Activated B cell treated with CpG ODN at 0.5 μM for 24 hours (primary cell): ENCODE data around the gene GBX2. TPM values are rescaled to one million over a fixed set of nuclear protein-coding genes. Genes with fewer than 3 reads are reported as not detected.

ENCODE experiments used
- ATAC-seq: fragments of 200-7000 bp; cut with Tn5 transposase; one replicate; pipeline ENCODE4 v1.10.0; 2021; ENCODE audit warnings: low read depth, mild to moderate bottlenecking, moderate library complexity
- CTCF ChIA-PET: fragments of 350-600 bp; sonication (Branson Sonifier 250); formaldehyde crosslinking; loops from one replicate; lab custom pipeline; 2021; ENCODE audit warnings: antibody characterized with exemption; lab: Charles Lee
- POLR2A ChIA-PET: fragments of 350-600 bp; sonication (Branson Sonifier 250); formaldehyde crosslinking; loops from one replicate; lab custom pipeline; 2021; ENCODE audit warnings: antibody characterized with exemption; lab: Charles Lee
- DNase-seq: peaks from one replicate; pipeline ENCODE4 v3.0.0; 2022
- H3K27ac Mint-ChIP-seq: one replicate; pipeline ENCODE4 v1.8.0; 2020; ENCODE audit warnings: mixed read lengths
- H3K27me3 Mint-ChIP-seq: one replicate; pipeline ENCODE4 v1.8.0; 2021; ENCODE audit warnings: mixed read lengths
- H3K36me3 Mint-ChIP-seq: one replicate; pipeline ENCODE4 v1.8.0; 2021; ENCODE audit warnings: low read depth, mixed read lengths
- H3K4me1 Mint-ChIP-seq: one replicate; pipeline ENCODE4 v1.8.0; 2021; ENCODE audit warnings: mixed read lengths
- H3K4me3 Mint-ChIP-seq: one replicate; pipeline ENCODE4 v1.8.0; 2020; ENCODE audit warnings: mild to moderate bottlenecking, mixed read lengths
- H3K9me3 Mint-ChIP-seq: one replicate; pipeline ENCODE4 v1.8.0; 2020; ENCODE audit warnings: mixed read lengths
- intact Hi-C: fragments of 100-400 bp; cut with micrococcal nuclease; formaldehyde crosslinking; loops from one replicate; pipeline ENCODE4 v1.15.1; 2024
- total RNA-seq: library from RNA; stranded (reverse); gene quantifications from 2 replicates; pipeline ENCODE4 v1.2.3, GENCODE V29; 2022
- TF ChIP-seq, protein P1 (sequence below): fragments of 200-600 bp; IDR thresholded peaks from one replicate; pipeline ENCODE4 v1.8.0; 2022; ENCODE audit warnings: antibody characterized with exemption, mild to moderate bottlenecking

The GBX2 gene
- total RNA-seq, 1 donor from 2014 or later: not detected

DNA sequence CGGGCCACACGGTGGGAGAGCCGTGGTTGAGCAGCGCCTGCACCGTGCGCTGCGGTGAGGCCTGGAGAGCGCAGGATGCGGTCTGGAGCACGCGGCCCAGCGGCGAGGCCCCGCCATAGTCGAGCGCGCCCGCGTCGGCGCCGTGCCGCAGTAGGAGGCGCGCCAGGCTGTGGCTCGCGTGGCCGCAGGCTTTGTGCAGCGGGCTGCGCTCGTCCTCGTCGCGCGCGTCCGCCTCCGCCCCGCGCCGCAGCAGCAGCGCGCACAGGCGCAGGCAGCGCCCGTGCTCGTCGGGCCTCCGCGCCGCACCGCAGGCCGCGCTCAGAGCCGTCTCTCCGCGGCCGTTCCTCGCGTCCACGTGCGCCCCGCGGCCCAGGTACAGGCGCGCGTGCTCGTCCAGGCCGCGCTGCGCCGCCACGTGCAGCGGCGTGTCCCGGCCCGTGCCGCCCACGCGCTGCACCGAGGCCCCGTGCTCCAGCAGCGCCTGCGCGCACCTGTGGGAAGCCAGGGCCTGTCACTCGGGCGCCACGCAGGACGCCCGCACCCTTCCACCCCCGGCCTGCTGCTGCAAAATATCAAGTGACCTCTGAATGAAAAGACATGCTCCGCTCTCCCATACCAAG, 46.3 kb upstream of the GBX2 start:
- TF ChIP-seq, protein P1, sequence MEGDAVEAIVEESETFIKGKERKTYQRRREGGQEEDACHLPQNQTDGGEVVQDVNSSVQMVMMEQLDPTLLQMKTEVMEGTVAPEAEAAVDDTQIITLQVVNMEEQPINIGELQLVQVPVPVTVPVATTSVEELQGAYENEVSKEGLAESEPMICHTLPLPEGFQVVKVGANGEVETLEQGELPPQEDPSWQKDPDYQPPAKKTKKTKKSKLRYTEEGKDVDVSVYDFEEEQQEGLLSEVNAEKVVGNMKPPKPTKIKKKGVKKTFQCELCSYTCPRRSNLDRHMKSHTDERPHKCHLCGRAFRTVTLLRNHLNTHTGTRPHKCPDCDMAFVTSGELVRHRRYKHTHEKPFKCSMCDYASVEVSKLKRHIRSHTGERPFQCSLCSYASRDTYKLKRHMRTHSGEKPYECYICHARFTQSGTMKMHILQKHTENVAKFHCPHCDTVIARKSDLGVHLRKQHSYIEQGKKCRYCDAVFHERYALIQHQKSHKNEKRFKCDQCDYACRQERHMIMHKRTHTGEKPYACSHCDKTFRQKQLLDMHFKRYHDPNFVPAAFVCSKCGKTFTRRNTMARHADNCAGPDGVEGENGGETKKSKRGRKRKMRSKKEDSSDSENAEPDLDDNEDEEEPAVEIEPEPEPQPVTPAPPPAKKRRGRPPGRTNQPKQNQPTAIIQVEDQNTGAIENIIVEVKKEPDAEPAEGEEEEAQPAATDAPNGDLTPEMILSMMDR: no peak
- Mint-ChIP-seq H3K9me3 (no peaks in the 10 kb centered on the region), H3K4me1 (no peaks in the 10 kb centered on the region), H3K36me3 (no peaks in the 10 kb centered on the region), H3K27ac (no peak overlapping the region), H3K4me3 (no peak overlapping the region), H3K27me3 (peaks cover 12% of the 10 kb centered on the region)
- DNase-seq: no peak
- intact Hi-C loops: no loop called here
- ChIA-PET CTCF (no interaction called here), POLR2A (no interaction called here)
- ATAC-seq: no peak

DNA sequence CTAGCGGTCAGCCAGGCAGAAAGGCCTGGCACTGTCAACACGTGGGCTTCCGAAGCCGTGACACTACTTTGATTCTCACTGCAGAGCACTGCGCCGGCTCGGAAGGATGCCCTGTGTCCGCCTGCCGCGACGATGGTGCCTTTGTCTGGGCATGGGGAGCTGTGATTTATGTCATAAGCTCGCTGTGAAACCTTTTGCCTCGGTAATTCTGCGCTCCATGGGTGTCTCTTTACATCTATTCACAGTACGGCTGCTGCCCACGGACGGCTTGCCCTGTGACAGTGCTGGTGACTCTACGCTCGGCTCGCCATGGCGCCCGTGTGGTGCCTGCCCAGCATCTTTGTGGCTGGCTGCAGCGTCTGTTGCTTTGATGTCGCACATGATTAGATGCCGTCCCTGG, 43.1 kb upstream of the GBX2 start:
- H3K4me3 Mint-ChIP-seq: no peak overlapping the region
- peaks cover 10% of the 10 kb centered on the region for H3K27me3 Mint-ChIP-seq
- no peaks in the 10 kb centered on the region for H3K36me3 Mint-ChIP-seq
- ATAC-seq (no peak), DNase-seq (no peak)
- POLR2A ChIA-PET: no interaction called here
- TF ChIP-seq, protein P1: no peak
- no peak overlapping the region for H3K27ac Mint-ChIP-seq
- intact Hi-C loops: no loop called here
- no peaks in the 10 kb centered on the region for H3K4me1 Mint-ChIP-seq
- CTCF ChIA-PET: no interaction called here
- H3K9me3 Mint-ChIP-seq: no peaks in the 10 kb centered on the region

DNA sequence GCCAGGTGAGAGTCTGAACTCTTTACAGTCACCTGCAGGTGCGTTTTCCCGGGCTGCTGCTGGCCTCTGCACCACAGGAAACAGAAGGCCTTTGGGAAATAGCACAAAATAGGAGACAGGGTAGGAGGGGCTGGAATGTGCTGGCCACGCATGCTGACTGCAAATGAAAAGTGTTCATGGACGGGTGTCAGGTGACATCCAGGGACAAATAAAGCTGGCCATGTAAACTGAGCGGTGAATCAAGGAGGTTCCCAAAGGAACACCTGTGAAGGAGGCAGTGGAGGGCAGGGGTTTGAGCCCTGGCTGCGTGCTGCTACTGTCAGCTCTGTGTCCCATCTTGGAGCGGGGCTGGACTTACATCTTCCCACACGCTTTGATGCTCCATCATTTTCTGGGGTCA, 42.4 kb upstream of the GBX2 start:
- ATAC-seq (no peak), DNase-seq (no peak)
- Mint-ChIP-seq H3K9me3 (peaks cover 4% of the 10 kb centered on the region), H3K27ac (no peak overlapping the region), H3K27me3 (peaks cover 8% of the 10 kb centered on the region), H3K4me3 (no peak overlapping the region), H3K36me3 (no peaks in the 10 kb centered on the region), H3K4me1 (no peaks in the 10 kb centered on the region)
- ChIA-PET POLR2A (no interaction called here), CTCF (no interaction called here)
- intact Hi-C loops: no loop called here
- TF ChIP-seq, protein P1: no peak

DNA sequence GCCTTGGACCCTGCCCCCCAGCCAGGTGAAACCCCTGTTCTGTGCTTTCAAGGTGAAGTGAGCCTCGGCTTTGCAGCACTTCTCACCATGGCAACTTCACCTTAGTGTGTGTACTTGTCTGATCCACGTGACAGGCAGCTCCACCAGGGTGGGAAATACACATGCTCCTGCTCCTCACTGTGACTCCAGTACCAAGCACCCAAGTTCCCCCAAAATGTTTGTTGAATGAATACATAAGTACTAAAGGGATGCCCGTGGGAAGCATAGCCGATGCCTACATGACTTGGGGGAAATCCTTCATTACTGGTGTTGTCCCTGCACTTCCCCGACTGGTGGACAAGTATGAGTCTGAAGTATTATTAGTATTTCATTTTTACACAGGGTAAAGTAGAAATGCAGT, 41.8 kb upstream of the GBX2 start:
- ATAC-seq (no peak), DNase-seq (no peak)
- Mint-ChIP-seq H3K9me3 (peaks cover 4% of the 10 kb centered on the region), H3K4me3 (no peak overlapping the region), H3K4me1 (no peaks in the 10 kb centered on the region), H3K27me3 (peaks cover 7% of the 10 kb centered on the region), H3K36me3 (no peaks in the 10 kb centered on the region), H3K27ac (no peak overlapping the region)
- TF ChIP-seq, protein P1: no peak
- POLR2A ChIA-PET: no interaction called here
- CTCF ChIA-PET: no interaction called here
- intact Hi-C loops: no loop called here

DNA sequence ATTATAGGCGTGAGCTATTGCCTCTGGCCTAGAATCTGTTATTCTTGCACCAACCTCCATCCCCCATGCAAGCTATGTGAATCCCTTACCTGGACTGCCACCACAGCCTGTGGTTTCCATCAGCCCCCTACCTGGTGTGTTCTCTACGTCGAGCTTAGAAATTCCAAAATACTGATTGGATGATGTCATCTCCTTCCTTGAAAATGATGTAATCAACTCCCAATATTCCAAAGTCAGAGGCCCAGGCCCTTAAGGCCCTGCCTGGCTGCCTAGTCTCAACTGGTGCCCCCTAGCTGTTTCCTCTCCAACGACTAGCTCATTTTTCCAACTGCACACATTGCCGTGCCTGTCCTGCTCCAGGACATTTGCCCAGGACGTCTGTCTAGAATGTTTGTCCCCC, 41.3 kb upstream of the GBX2 start:
- ATAC-seq: no peak
- no peak overlapping the region for H3K27ac Mint-ChIP-seq
- no peaks in the 10 kb centered on the region for H3K4me1 Mint-ChIP-seq
- peaks cover 4% of the 10 kb centered on the region for H3K9me3 Mint-ChIP-seq
- TF ChIP-seq, protein P1: no peak
- POLR2A ChIA-PET: no interaction called here
- no peak for DNase-seq
- intact Hi-C loops: no loop called here
- H3K4me3 Mint-ChIP-seq: no peak overlapping the region
- no peaks in the 10 kb centered on the region for H3K36me3 Mint-ChIP-seq
- CTCF ChIA-PET: no interaction called here
- H3K27me3 Mint-ChIP-seq: peaks cover 7% of the 10 kb centered on the region
